ENCODE results near the gene VWA7.
"Not testable (repeated sequence)": the region's sequence is repeated elsewhere in the genome, so short reads cannot be mapped to it uniquely, and the experiment has no call there.

VWA7 gene

GRCh38 chr6:31811645-31812044 lies 34.5 kb upstream of the VWA7 start:
- H3K27ac ChIP-seq (ENCODE audit: low read length), result no peak overlapping the region
- no peaks in the 10 kb centered on the region for H3K27me3 ChIP-seq (ENCODE audit: insufficient read depth, low read length, poor library complexity)
- peaks cover under 1% of the 10 kb centered on the region for H3K79me2 ChIP-seq (ENCODE audit: insufficient read depth, low read length)
- H3K4me3 ChIP-seq (ENCODE audit: low read depth in 1 of 2, low read length in 2 of 2), result no peak overlapping the region
- H3K36me3 ChIP-seq (ENCODE audit: insufficient read depth, low read length), result no peaks in the 10 kb centered on the region
- no peaks in the 10 kb centered on the region for H4K20me1 ChIP-seq (ENCODE audit: insufficient read depth, low read length)
- peaks cover 8% of the 10 kb centered on the region for H3K4me1 ChIP-seq (ENCODE audit: insufficient read depth, low read length)
- no peak for TF ChIP-seq EZH2 (IDR thresholded peaks at IDR 0.05; ENCODE audit: borderline replicate concordance, low read depth, low read length, severe bottlenecking)
- TF ChIP-seq, protein P1, sequence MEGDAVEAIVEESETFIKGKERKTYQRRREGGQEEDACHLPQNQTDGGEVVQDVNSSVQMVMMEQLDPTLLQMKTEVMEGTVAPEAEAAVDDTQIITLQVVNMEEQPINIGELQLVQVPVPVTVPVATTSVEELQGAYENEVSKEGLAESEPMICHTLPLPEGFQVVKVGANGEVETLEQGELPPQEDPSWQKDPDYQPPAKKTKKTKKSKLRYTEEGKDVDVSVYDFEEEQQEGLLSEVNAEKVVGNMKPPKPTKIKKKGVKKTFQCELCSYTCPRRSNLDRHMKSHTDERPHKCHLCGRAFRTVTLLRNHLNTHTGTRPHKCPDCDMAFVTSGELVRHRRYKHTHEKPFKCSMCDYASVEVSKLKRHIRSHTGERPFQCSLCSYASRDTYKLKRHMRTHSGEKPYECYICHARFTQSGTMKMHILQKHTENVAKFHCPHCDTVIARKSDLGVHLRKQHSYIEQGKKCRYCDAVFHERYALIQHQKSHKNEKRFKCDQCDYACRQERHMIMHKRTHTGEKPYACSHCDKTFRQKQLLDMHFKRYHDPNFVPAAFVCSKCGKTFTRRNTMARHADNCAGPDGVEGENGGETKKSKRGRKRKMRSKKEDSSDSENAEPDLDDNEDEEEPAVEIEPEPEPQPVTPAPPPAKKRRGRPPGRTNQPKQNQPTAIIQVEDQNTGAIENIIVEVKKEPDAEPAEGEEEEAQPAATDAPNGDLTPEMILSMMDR (IDR thresholded peaks at IDR 0.05; ENCODE audit: borderline replicate concordance, extremely low read depth, low read length, poor library complexity, severe bottlenecking), result no peak
- H3K9ac ChIP-seq (ENCODE audit: low read depth, low read length), result no peak overlapping the region
- no peak for ATAC-seq (ENCODE audit: insufficient read depth, low read depth)
- H3K4me2 ChIP-seq (ENCODE audit: insufficient read depth, low read length), result no peak overlapping the region
- no peak for DNase-seq
- no peaks in the 10 kb centered on the region for H3K9me3 ChIP-seq (ENCODE audit: insufficient read depth, low read length, severe bottlenecking)
- H2AFZ ChIP-seq (ENCODE audit: low read depth, low read length), result no peak overlapping the region

DNA sequence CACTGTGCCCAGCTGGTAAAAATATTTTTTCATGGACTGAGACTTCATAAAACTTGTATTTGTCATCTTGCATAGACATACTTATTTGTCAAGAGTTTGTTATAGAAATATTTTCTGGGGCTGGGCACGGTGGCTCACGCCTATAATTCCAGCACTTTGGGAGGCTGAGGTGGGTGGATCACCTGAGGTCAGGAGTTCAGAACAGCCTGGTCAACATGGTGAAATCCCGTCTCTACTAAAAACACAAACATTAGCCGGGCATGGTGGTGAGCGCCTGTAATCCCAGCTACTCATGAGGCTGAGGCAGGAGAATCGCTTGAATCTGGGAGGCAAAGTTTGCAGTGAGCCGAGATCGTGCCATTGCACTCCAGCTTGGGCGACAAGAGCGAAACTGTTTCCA lies 31.5 kb upstream of the VWA7 start:
- not testable (repeated sequence) for H3K27ac ChIP-seq (ENCODE audit: low read length); ATAC-seq (ENCODE audit: insufficient read depth, low read depth); DNase-seq; H2AFZ ChIP-seq (ENCODE audit: low read depth, low read length); H3K9me3 ChIP-seq (ENCODE audit: insufficient read depth, low read length, severe bottlenecking); H3K27me3 ChIP-seq (ENCODE audit: insufficient read depth, low read length, poor library complexity); H3K4me2 ChIP-seq (ENCODE audit: insufficient read depth, low read length); H3K36me3 ChIP-seq (ENCODE audit: insufficient read depth, low read length); H4K20me1 ChIP-seq (ENCODE audit: insufficient read depth, low read length); H3K9ac ChIP-seq (ENCODE audit: low read depth, low read length); H3K4me3 ChIP-seq (ENCODE audit: low read depth in 1 of 2, low read length in 2 of 2)
- Histone ChIP-seq H3K4me1 (ENCODE audit: insufficient read depth, low read length) (peaks cover 31% of the 10 kb centered on the region), H3K79me2 (ENCODE audit: insufficient read depth, low read length) (peaks cover 30% of the 10 kb centered on the region)

DNA sequence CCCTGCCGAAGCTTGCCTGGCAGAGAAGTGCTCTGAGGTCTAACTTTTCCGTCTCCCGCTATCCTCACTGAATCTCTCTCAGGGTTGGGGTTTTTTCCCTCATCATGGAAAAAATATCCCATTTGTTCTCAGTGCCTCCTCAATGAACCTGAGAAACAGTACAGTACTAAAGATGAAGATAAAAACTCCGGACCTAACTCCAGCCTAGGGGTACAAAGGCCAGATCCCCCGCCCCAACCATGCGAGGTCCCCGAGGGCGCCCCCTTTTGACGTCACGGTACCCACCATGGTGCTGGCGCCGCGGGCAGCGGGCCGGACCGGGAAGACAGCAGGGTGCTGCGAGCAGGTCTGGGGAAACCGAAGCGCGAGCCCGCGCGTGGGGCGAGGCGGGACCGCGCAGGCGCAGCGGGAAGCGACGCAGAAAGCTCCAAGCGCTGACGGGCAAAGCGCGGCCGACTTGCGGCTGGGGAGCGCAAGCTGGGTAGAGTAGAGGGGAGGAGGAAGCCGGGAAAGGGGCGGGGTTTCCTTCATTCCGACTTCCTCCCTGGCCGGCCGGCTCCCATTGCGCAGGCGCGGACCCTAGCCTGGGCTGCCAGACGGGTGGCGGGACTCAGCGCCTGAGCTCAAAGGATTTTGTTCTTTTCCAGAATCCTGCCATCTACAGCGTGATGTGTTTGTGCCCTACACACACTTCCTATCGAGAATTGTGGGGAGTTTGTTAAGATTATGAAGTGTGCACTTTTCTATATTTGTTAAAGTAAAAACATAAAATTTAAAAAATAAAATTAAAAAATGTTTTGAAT lies 29.5 kb upstream of the VWA7 start, which contains the start of gene LSM2:
Gene LSM2, minus strand, starts transcription at position 497 of the 803 bp plus-strand sequence. Its CDS starts 209 bp downstream, at position 288.
- Histone ChIP-seq H3K4me3 (ENCODE audit: low read depth in 1 of 2, low read length in 2 of 2) (peak within 1 kb of the TSS; percentile 84 to 91), H3K36me3 (ENCODE audit: insufficient read depth, low read length) (peaks cover 21% of the 10 kb centered on the region), H3K27me3 (ENCODE audit: insufficient read depth, low read length, poor library complexity) (no peaks in the 10 kb centered on the region), H4K20me1 (ENCODE audit: insufficient read depth, low read length) (no peaks in the 10 kb centered on the region), H2AFZ (ENCODE audit: low read depth, low read length) (peak within 1 kb of the TSS; percentile 92), H3K27ac (ENCODE audit: low read length) (peak within 1 kb of the TSS; percentile 92), H3K9ac (ENCODE audit: low read depth, low read length) (peak within 1 kb of the TSS; percentile 94), H3K4me2 (ENCODE audit: insufficient read depth, low read length) (peak within 1 kb of the TSS; percentile 96), H3K4me1 (ENCODE audit: insufficient read depth, low read length) (peaks cover 39% of the 10 kb centered on the region), H3K9me3 (ENCODE audit: insufficient read depth, low read length, severe bottlenecking) (no peaks in the 10 kb centered on the region), H3K79me2 (ENCODE audit: insufficient read depth, low read length) (peaks cover 39% of the 10 kb centered on the region)
- no peak for TF ChIP-seq EZH2 (IDR thresholded peaks at IDR 0.05; ENCODE audit: borderline replicate concordance, low read depth, low read length, severe bottlenecking)
- TF ChIP-seq, protein P1 (IDR thresholded peaks at IDR 0.05; ENCODE audit: borderline replicate concordance, extremely low read depth, low read length, poor library complexity, severe bottlenecking), result peak; percentile 43
- DNase-seq (peak; percentile 98), ATAC-seq (ENCODE audit: insufficient read depth, low read depth) (peak; percentile 95)

GRCh38 chr6:31805939-31806469 lies 28.9 kb upstream of the VWA7 start:
- Histone ChIP-seq H3K27ac (ENCODE audit: low read length) (peak overlapping the region; percentile 92), H3K4me2 (ENCODE audit: insufficient read depth, low read length) (peak overlapping the region; percentile 96), H3K9ac (ENCODE audit: low read depth, low read length) (peak overlapping the region; percentile 94), H3K27me3 (ENCODE audit: insufficient read depth, low read length, poor library complexity) (no peaks in the 10 kb centered on the region), H2AFZ (ENCODE audit: low read depth, low read length) (peak overlapping the region; percentile 92), H3K36me3 (ENCODE audit: insufficient read depth, low read length) (peaks cover 24% of the 10 kb centered on the region), H3K9me3 (ENCODE audit: insufficient read depth, low read length, severe bottlenecking) (no peaks in the 10 kb centered on the region), H4K20me1 (ENCODE audit: insufficient read depth, low read length) (no peaks in the 10 kb centered on the region), H3K79me2 (ENCODE audit: insufficient read depth, low read length) (peaks cover 39% of the 10 kb centered on the region), H3K4me3 (ENCODE audit: low read depth in 1 of 2, low read length in 2 of 2) (peak overlapping the region; percentile 84 to 91), H3K4me1 (ENCODE audit: insufficient read depth, low read length) (peaks cover 39% of the 10 kb centered on the region)
- no peak for DNase-seq
- peak; percentile 20; the same call in 2 of the 3 replicates for ATAC-seq (ENCODE audit: insufficient read depth, low read depth)
- TF ChIP-seq, protein P1 (IDR thresholded peaks at IDR 0.05; ENCODE audit: borderline replicate concordance, extremely low read depth, low read length, poor library complexity, severe bottlenecking), result no peak
- TF ChIP-seq EZH2 (IDR thresholded peaks at IDR 0.05; ENCODE audit: borderline replicate concordance, low read depth, low read length, severe bottlenecking), result no peak

GRCh38 chr6:31801031-31801927 lies 24.2 kb upstream of the VWA7 start:
- H3K9me3 ChIP-seq (ENCODE audit: insufficient read depth, low read length, severe bottlenecking); DNase-seq; H4K20me1 ChIP-seq (ENCODE audit: insufficient read depth, low read length); H3K4me3 ChIP-seq (ENCODE audit: low read depth in 1 of 2, low read length in 2 of 2); H3K9ac ChIP-seq (ENCODE audit: low read depth, low read length); ATAC-seq (ENCODE audit: insufficient read depth, low read depth); H3K27ac ChIP-seq (ENCODE audit: low read length); H3K4me2 ChIP-seq (ENCODE audit: insufficient read depth, low read length); H2AFZ ChIP-seq (ENCODE audit: low read depth, low read length); H3K27me3 ChIP-seq (ENCODE audit: insufficient read depth, low read length, poor library complexity): not testable (repeated sequence)
- Histone ChIP-seq H3K79me2 (ENCODE audit: insufficient read depth, low read length) (peaks cover 40% of the 10 kb centered on the region), H3K36me3 (ENCODE audit: insufficient read depth, low read length) (peaks cover 49% of the 10 kb centered on the region), H3K4me1 (ENCODE audit: insufficient read depth, low read length) (peaks cover 36% of the 10 kb centered on the region)

All from DND-41 (cell line).